Measurements from ENCODE around the gene CLDN9.
"Not testable (repeated sequence)": the region's sequence is repeated elsewhere in the genome, so short reads cannot be mapped to it uniquely, and the experiment has no call there.

The CLDN9 gene

GRCh38 chr16:3032624-3033023 lies 19.9 kb downstream of the CLDN9 start:
- no peak for DNase-seq (ENCODE audit: low spot score)

GRCh38 chr16:3035289-3035971 lies 22.7 kb downstream of the CLDN9 start:
- no peak for DNase-seq (ENCODE audit: low spot score)

- no peak for DNase-seq (ENCODE audit: low spot score)
Measured at GRCh38 chr16:3035972-3036725, 23.4 kb downstream of the CLDN9 start.

- no peak for DNase-seq (ENCODE audit: low spot score)
Measured at GRCh38 chr16:3036726-3037315, 24.1 kb downstream of the CLDN9 start, which contains the start of gene BICDL2. TSS of gene BICDL2 (minus strand) at chr16:3036944. CDS start at chr16:3035496, 1,448 bp downstream.

GRCh38 chr16:3038256-3038655 lies 25.5 kb downstream of the CLDN9 start:
- no peak for DNase-seq (ENCODE audit: low spot score)

GRCh38 chr16:3038896-3039295 lies 26.2 kb downstream of the CLDN9 start:
- DNase-seq (ENCODE audit: low spot score) = no peak

- DNase-seq (ENCODE audit: low spot score) = no peak
Measured at GRCh38 chr16:3042376-3042775, 29.7 kb downstream of the CLDN9 start.

GRCh38 chr16:3044708-3045107 lies 32.0 kb downstream of the CLDN9 start:
- DNase-seq (ENCODE audit: low spot score) = no peak

- peak; percentile 74 for DNase-seq (ENCODE audit: low spot score)
Measured at GRCh38 chr16:3045758-3046640, 33.3 kb downstream of the CLDN9 start, which contains the start of gene MMP25. TSS of gene MMP25 (plus strand) at chr16:3046561. CDS start at chr16:3046918, 357 bp downstream.

- no peak for DNase-seq (ENCODE audit: low spot score)
Measured at GRCh38 chr16:3046641-3047386, 34.1 kb downstream of the CLDN9 start.

GRCh38 chr16:3047387-3047720 lies 34.6 kb downstream of the CLDN9 start:
- DNase-seq (ENCODE audit: low spot score) = no peak

- DNase-seq (ENCODE audit: low spot score) = no peak
Measured at GRCh38 chr16:3049921-3050481, 37.3 kb downstream of the CLDN9 start.

- no peak for DNase-seq (ENCODE audit: low spot score)
Measured at GRCh38 chr16:3050487-3050886, 37.8 kb downstream of the CLDN9 start.

GRCh38 chr16:3051009-3051408 lies 38.3 kb downstream of the CLDN9 start:
- no peak for DNase-seq (ENCODE audit: low spot score)

- no peak for DNase-seq (ENCODE audit: low spot score)
Measured at GRCh38 chr16:3051494-3051893, 38.8 kb downstream of the CLDN9 start.

GRCh38 chr16:3052571-3053329 lies 40.0 kb downstream of the CLDN9 start:
- DNase-seq (ENCODE audit: low spot score) = not testable (repeated sequence)

GRCh38 chr16:3053330-3053710 lies 40.6 kb downstream of the CLDN9 start:
- DNase-seq (ENCODE audit: low spot score) = not testable (repeated sequence)

GRCh38 chr16:3054965-3055733 lies 42.4 kb downstream of the CLDN9 start:
- DNase-seq (ENCODE audit: low spot score) = no peak

GRCh38 chr16:3055734-3056115 lies 43.0 kb downstream of the CLDN9 start:
- not testable (repeated sequence) for DNase-seq (ENCODE audit: low spot score)

Data from ecto neural progenitor cell (in vitro differentiated cells).